GM18909 (cell line): ENCODE measurements around the gene TPSB2.

Experiments used
- ATAC-seq: cut with Tn5 transposase; IDR thresholded peaks from one replicate; pipeline ENCODE4 v1.9.1; 2021; ENCODE audit warnings: mild to moderate bottlenecking; ENCODE audit not compliant: unreplicated experiment, poor library complexity

Gene TPSB2

DNA sequence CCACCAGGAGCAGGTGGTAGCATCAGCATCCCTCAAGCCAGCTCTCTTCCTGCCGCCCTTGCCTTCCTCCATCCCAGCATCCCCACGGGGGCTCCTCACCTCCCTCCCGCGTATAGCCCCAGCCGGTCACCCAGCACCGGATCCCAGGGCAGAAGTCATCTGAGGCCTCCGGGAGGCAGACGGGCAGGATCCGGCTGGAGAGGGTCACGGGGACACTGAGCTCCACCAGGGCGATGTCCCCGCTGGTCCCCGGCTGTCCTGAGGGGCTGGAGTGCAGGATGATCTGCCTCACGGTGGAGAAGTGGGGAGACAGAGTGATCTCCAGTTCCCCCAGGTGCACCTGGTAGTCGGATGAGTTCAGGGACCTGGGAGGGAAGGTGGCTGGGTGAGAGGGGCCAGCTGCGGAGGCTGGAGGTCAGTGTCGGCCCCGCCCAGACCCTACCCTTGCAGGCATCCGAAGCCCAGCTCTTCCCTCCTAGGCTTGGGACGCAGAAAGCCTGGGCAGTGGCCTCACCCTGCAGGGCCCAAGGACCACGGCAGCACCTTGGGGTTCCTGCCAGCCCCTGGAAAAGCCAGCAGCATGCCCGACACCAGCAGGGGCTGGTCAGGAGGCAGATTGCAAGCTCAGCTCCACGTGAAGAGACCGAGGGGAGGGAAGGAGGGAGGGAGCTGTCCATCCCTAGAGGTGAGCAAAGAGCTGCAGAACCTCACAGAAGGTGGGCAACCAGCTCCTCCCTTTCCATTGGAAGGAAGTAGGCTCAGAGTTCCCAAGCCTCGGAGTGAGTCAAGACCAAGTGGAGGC, 7.2 kb downstream of the TPSB2 start:
- no peak for ATAC-seq

DNA sequence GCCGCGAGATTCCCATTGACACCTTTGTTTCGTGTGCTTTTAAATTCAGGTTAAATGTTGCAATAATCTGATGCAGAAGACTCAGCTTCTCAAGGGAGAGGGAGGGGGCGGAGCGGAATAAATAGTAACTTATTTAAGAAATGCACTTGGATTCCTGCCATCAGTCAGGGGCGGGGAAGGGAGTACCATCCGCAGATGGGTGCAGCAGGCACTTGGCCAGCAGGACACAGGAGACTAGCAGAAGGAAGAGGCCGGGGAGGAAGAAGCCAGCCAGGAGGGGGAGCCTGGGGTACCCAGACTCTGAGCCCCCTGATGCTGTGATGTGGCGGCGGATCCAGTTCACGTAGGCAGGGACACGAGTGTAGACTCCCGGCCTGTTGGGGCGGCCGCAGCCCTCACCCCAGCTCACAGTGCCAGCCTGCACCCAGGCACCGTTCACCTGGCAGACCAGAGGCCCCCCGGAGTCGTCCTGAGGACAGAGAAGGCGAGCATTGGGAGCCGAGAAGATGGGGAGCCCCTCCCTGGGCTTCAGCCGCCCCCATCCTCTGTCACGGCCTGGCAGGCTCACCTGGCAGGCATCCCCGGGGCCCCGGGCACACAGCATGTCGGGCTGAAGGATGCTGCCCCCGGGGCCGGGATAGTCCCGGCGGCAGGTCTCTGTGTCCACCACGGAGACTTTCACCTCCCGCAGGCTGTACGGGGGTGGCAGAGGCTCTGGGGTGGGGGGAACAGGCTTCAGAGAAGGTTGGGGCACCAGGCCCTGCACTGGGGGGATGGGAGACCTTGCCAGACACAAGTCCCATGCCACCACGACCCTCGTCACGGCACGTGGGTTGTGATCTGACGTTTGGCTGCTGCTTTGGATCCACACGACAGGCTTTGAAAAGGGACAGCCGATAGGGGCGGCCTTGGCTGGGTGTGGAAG, 8.1 kb downstream of the TPSB2 start:
- no peak for ATAC-seq

GRCh38 chr16:1220841-1221627, 8.9 kb downstream of the TPSB2 start:
- ATAC-seq, result no peak

DNA sequence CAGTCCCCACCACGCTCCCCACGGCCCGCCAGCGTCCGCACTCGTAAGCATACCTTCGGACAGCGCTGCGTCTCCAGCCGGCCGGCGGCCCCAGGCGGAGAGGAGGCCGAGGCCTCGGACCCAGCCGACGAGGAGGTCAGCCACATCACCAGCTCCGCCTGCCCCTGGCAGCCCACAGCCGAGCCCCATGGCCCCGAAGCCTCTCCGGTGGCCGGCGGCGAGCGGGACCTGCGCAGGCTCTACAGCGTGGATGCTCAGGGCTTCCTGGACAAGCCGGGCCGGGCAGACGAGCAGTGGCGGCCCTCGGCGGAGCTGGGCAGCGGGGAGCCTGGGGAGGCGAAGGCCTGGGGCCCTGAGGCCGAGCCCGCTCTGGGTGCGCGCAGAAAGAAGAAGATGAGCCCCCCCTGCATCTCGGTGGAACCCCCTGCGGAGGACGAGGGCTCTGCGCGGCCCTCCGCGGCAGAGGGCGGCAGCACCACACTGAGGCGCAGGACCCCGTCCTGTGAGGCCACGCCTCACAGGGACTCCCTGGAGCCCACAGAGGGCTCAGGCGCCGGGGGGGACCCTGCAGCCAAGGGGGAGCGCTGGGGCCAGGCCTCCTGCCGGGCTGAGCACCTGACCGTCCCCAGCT, 9.8 kb downstream of the TPSB2 start:
- ATAC-seq, result no peak

DNA sequence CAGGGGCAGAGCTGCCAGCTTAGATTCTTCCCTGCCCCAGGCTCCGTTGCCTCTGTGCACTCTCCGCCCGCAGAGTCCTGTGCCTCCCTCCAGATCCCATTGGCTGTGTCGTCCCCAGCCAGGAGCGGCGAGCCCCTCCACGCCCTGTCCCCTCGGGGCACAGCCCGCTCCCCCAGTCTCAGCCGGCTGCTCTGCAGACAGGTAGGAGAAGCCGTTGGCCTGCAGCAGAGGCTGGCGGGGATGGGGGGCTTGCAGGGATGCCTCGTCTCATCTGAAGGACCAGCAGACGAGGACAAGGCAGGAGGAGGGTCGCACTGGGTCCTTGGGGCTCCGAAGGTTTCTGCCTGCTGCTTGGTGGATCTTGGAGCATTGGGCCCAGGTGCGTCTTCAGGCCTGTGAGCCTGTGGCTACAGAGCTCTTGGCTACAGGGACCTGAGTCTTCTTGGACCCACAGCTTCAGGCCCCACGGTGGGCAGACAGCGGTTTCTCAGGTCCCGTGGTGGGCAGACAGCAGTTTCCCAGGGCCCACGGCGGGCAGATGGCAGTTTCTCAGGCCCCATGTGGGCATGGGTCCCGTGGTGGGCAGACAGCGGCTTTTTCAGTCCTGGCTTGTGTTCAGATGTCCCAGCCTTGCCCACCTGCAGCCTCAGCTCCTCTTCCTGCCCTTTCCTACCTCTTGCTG, 10.9 kb downstream of the TPSB2 start:
- no peak for ATAC-seq

DNA sequence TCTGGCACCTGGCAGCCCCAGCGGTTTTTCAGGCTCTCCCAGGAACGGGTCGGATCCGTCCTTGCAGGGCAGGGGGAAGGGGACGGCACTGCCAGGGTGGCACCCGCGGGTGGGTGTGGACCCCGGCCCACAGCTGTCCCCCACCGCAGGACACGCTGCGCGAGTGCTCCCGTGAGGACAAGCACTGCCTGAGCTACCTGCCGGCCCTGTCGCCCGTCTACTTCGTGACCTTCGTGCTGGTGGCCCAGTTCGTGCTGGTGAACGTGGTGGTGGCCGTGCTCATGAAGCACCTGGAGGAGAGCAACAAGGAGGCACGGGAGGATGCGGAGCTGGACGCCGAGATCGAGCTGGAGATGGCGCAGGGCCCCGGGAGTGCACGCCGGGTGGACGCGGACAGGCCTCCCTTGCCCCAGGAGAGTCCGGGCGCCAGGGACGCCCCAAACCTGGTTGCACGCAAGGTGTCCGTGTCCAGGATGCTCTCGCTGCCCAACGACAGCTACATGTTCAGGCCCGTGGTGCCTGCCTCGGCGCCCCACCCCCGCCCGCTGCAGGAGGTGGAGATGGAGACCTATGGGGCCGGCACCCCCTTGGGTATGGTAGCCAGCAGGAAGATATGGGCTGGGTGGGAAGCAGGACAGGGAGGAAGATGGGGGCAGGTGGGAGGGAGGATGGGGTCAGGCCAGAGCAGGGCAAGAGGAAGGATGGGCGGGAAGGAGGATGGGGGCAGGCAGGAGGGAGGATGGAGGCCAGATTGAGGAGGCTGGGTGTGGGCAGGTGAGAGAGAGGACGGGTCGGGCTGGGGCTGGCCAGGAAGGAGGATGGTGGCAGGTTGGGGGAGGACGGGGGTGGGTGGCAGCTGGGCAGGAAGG, 11.7 kb downstream of the TPSB2 start:
- ATAC-seq, result no peak

DNA sequence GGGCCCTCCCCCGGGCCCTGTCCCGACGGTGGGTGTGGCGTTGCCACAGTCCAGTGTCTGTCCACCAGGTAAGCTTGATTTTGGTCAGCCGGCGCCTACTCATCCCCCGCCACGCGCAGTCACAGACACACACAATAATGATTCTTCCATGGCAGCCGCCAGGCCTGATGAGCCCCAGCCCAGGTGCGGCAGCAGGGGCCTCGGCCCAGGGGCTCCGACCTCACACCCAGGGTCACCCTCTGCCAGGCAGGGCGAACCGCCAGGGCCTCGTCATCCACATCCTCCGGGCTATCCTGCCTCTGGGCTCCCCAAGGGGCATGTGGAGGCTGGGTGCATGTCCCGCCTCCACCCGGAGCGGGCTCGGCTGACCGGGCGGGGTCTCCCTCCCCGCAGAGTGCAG, 12.5 kb downstream of the TPSB2 start:
- no peak for ATAC-seq

- ATAC-seq, result no peak
Measured at GRCh38 chr16:1216681-1217400, 13.1 kb downstream of the TPSB2 start.

- ATAC-seq, result no peak
Measured at GRCh38 chr16:1216296-1216619, 13.7 kb downstream of the TPSB2 start.

GRCh38 chr16:1215574-1216295, 14.2 kb downstream of the TPSB2 start:
- ATAC-seq, result no peak

- no peak for ATAC-seq
Measured at GRCh38 chr16:1214719-1215118, 15.3 kb downstream of the TPSB2 start.

GRCh38 chr16:1213796-1214372, 16.1 kb downstream of the TPSB2 start:
- no peak for ATAC-seq

DNA sequence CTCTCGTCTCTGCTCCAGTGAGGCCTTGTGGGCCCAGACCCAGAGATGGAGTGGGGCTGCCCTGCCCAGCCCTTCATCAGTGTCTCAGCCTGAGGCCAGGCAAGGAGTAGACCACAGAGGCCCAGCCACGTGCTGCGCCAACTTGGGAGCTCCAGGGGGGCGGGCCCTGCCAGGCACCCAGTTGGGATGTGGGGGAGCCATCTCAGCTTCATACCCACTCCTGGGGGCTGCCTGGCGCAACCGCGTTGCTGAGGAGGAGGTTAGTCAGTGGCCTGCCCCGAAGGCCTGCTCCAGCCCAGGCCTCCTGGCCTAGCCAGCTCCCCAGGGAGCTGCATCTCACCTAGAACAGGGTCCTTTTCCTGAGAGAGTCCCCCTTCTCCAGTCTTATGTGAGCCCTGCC, 16.8 kb downstream of the TPSB2 start:
- no peak for ATAC-seq

- no peak for ATAC-seq
Measured at GRCh38 chr16:1212616-1213194, 17.3 kb downstream of the TPSB2 start.

DNA sequence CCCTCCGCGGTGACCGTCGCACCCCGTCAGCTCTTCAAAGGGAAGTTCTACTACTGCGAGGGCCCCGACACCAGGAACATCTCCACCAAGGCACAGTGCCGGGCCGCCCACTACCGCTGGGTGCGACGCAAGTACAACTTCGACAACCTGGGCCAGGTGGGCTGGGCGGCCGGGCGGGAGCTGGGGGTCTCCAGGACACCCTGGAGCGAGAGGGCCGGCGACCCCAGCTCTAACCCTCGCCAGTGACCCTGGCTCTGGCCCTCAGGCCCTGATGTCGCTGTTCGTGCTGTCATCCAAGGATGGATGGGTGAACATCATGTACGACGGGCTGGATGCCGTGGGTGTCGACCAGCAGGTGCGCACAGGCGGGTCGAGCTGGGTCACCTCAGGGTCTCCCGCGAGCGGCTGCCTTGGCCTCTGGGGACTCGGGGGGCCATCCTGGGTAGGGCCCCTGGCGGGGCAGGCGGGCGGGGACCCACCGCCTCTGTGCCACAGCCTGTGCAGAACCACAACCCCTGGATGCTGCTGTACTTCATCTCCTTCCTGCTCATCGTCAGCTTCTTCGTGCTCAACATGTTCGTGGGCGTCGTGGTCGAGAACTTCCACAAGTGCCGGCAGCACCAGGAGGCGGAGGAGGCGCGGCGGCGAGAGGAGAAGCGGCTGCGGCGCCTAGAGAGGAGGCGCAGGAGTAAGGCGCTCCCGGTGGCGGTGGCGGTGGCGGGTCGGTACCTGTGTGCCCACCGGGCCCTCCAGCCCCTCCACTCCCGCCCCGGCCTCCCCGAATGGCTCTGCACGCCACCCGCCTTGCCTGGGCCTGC, 18.3 kb downstream of the TPSB2 start:
- no peak for ATAC-seq

DNA sequence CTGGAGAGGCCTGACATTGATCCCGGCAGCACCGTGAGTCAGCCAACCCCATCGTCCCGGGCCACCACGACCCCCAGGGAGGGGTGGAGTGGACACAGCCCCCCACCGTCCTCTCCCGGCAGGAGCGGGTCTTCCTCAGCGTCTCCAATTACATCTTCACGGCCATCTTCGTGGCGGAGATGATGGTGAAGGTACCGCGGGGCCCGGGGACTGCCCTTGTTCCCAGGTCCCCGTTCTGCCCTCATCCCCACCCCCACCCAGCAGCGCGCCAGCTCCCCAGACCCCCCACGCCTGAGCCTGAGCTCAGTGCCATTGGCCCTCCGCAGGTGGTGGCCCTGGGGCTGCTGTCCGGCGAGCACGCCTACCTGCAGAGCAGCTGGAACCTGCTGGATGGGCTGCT, 19.5 kb downstream of the TPSB2 start:
- ATAC-seq, result no peak
